Peyer's patch (tissue), 4 donors: ENCODE measurements around the gene TMEM175.

Source experiments
- POLR2A ChIP-seq, 2 donors: fragments of 450-650 bp; IDR thresholded peaks; one replicate each; pipeline ENCODE4 v1.5.1; 2017; ENCODE audit warnings: antibody characterized with exemption in 2 of 2, mild to moderate bottlenecking in 2 of 2, moderate library complexity in 2 of 2
- TF ChIP-seq, protein P1 (sequence below), 6 experiments: fragments of 450-650 bp in 4 of 6; fragments of 200-600 bp in 2 of 6; sonication (generic) in 1 of 6; IDR thresholded peaks; one replicate each; pipeline ENCODE4 v1.5.1; 2017 to 2019; ENCODE audit warnings: antibody characterized with exemption in 6 of 6, mild to moderate bottlenecking in 3 of 6, moderate library complexity in 1 of 6

DNA sequence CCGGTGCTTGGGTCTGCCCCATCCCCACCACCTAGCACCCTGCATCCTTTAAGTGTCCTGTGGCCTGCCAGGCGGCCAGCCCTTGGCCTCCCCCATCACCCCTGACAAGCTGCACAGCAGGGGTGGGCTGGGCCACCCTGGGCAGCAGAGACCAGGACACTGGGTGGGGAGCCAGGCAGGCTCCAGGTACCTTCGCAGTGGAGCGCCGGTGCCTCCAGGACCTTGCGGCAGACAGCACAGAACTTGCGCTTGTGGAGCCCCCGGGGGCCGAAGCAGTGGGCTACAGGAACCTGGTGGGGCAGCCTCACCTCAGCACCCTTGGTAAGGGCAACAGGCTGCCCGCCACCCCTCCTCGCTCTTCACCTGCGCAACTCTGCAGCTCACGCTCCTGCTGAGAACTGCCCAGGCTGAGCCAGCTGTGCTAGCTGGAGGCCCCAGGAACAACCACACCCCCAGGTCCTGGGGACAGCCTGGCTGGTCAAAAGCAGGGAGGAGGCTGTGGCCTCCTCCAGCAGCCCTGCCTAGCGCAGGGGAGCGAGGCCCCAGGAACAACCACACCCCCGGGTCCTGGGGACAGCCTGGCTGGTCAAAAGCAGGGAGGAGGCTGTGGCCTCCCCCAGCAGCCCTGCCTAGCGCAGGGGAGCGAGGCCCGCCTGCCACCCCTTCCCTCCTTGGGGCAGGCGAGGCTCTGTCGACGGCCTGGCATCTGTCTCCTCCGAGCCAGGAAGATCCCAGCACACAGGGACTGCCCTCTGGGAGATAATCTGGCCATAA is 36.5 kb downstream of the TMEM175 start:
- TF ChIP-seq, protein P1, sequence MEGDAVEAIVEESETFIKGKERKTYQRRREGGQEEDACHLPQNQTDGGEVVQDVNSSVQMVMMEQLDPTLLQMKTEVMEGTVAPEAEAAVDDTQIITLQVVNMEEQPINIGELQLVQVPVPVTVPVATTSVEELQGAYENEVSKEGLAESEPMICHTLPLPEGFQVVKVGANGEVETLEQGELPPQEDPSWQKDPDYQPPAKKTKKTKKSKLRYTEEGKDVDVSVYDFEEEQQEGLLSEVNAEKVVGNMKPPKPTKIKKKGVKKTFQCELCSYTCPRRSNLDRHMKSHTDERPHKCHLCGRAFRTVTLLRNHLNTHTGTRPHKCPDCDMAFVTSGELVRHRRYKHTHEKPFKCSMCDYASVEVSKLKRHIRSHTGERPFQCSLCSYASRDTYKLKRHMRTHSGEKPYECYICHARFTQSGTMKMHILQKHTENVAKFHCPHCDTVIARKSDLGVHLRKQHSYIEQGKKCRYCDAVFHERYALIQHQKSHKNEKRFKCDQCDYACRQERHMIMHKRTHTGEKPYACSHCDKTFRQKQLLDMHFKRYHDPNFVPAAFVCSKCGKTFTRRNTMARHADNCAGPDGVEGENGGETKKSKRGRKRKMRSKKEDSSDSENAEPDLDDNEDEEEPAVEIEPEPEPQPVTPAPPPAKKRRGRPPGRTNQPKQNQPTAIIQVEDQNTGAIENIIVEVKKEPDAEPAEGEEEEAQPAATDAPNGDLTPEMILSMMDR (IDR thresholded peaks at IDR 0.05): no peak
- no peak for TF ChIP-seq POLR2A (IDR thresholded peaks at IDR 0.05)
